GM19238 (cell line): Measurements from ENCODE around the gene OGFOD3.
"Not testable (repeated sequence)": the region's sequence is repeated elsewhere in the genome, so short reads cannot be mapped to it uniquely, and the experiment has no call there.

ENCODE experiments used
- DNase-seq: peaks from one replicate; pipeline ENCODE4 v3.0.0; 2011; ENCODE audit warnings: low spot score; ENCODE audit not compliant: insufficient read length

OGFOD3 gene, protein sequence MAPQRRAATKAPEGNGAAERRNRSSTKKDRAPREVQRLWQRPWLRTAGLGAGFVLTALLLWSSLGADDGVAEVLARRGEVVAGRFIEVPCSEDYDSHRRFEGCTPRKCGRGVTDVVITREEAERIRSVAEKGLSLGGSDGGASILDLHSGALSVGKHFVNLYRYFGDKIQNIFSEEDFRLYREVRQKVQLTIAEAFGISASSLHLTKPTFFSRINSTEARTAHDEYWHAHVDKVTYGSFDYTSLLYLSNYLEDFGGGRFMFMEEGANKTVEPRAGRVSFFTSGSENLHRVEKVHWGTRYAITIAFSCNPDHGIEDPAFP

DNA sequence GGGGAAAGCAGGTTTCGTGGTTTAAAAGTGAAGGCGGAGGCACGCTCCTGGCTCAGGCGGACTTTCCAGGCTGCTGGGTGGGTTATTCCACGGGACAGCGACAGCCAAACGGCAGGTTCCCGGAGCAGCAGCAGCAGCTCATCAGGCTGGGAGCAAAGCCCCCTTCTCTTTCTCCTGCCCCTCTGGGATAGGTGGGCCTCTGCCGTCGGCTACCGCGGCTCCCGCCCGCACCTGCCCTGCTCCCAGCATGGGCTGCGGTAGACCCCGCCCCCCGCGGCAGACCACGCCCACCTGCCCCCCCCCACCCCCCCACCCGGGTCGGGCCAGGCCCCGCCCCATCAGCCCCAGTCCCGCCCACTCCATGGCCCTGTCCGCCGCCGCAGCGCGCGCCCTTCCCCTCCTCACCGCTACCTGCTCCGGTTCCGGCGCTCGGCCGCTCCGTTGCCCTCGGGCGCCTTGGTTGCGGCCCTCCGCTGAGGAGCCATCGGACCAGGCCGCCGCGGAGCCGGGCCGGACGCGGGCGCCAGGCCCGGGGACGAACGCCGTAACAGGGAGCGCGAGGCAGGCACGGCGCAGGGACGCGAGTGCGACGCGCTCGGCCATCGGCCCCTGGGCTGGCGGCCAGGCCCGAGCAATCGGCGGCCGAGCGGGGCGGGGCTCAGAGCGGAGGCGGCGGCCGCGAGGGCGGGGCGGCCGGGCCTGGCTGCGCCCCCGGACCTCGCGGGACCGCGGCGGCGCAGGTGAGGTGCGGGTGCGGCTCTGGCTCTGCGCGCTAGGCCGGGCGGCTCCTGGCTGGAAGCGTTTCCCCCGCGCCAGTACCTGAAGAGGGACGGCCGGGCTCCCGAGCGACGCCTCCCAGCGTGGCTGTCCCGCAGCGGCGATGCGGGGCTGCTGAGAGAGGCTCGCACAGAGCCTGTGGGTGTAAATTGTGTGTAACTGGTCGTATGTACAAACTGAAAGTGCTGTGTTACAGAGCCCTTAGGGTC lies at the start of gene OGFOD3, which contains the start of gene HEXD:
TSS of gene OGFOD3 (minus strand) at position 586 of the 986 bp plus-strand sequence. CDS start at position 485, 101 bp downstream.
TSS of gene HEXD (plus strand) at position 347 of the 986 bp plus-strand sequence. CDS start 1,453 bp downstream, outside the sequence.
- DNase-seq, result peak; percentile 93

DNA sequence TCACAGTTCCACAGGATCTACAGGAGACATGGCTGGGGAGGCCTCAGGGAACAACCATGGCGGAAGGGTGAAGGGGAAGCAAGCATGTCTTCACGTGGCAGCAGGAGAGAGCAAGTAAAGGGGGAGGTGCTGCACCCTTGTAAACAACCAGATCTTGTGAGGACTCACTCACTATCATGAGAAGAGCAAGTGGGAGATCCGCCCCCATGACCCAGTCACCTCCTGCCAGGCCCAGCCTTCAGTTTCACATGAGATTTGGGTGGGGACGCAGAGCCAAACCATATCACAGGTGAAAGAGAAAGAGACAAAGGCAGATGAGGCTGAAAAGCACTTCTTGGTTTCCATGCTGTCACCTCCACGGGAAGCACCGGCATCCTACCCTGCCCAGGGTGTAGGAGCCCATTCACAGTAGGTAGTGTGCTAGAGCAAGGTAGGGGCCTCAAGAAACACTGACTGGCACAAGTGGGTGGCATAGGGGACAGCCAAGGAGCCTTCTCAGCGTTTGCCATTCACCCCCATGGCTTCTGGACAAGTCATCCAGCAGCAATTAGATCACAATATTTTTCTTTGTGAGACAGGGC lies 46.7 kb upstream of the OGFOD3 start:
- no peak for DNase-seq

DNA sequence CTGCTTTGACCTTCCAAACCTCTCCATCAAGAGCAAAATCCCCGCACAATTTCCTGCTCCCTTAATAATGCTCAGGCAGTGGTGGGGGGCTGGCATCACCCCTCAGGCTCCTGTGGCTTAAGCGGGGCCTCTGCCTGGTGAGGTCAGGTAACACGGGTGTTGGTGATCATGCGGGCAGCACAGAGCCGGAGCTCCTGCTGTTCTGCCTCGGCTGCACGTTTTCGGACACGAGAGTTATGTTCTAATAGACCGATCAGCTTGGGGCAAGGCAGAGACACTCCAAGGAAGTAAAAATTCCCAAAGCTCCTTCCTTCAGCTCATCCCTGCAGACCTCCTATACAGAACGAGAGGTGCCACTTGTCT lies 46.2 kb upstream of the OGFOD3 start:
- no peak for DNase-seq

DNA sequence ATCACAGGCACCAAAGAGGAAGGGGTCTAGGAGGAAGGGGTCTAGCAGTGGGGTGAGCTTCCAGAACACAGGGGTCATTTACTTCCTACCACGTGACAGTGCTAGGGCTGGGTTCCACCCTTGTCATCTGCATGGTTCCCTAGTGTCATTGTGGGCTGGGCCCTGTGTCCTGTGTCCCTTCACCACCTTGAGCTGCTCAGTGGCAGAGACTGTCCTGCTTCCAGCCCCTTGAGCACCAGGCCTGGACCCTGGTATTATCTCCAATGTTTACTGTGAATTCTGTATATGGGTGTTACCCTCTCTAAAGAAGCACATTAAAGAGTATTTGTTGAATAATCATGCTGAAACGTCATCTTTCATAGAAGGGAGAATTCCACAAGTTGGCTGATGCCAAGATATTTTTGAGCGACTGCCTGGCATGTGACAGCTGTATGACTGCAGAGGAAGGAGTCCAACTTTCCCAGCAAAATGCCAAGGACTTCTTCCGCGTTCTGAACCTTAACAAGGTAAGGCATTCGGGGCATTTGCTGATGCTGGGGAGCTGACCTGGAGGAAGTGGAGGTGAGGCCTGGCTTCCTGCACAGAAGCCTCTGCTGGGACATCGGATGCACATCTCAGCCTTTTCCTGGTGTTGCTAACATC lies 45.7 kb upstream of the OGFOD3 start:
- no peak for DNase-seq

DNA sequence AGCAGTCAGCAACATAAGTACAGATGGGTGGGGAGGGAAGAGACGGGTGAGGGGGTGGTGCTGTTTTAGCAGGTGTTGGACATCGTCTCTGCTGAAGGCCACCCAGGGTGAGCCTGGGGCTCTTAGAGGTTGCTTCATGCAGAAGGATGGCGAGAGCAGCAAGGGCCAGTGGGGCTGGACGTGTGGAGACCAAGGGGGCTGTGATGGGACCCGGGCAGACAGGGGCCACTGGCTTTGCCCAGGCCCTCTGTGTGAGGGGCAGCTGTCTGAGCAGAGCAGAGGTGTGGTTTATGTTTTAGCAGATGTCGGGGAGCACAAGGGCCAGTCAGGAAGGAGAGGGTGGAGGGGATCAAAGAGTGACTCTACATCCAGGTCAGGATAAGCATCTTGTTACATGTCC lies 45.0 kb upstream of the OGFOD3 start:
- no peak for DNase-seq

DNA sequence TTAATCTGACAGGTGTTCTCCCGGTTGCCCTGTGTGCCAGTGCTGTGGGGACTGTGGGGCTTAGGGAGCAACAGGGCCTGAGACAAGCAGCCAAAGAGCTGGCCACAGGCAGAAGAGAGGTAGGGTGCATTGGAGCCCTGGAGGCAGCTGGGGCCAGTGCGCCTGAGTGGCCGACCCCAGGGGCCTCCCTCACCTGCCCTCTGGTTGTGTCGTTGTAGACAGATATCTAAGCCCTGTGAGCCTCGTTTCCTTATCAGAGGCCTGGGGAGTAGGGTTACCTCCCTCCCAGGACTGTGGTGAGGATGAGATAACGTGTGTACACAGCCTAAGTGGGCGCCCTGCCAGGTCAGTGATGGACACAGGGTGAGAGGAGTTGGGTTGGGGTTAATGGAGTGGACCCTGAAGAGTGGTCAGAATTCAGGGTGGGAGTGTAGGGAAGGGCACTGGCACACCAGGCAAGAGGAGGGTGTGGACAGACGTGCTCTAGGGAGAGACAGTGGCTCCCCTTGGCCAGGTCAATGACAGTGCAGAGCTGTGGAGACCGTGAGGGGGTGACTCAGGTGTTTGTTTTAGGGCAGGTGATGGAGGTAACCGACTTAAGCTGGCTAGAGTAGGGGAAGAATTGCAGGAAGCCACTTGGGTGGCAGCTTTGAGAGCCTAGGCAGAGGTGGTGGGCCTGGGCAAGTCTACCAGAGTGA lies 43.6 kb upstream of the OGFOD3 start:
- no peak for DNase-seq

GRCh38 chr17:82459936-82460335 lies 41.5 kb upstream of the OGFOD3 start:
- not testable (repeated sequence) for DNase-seq

DNA sequence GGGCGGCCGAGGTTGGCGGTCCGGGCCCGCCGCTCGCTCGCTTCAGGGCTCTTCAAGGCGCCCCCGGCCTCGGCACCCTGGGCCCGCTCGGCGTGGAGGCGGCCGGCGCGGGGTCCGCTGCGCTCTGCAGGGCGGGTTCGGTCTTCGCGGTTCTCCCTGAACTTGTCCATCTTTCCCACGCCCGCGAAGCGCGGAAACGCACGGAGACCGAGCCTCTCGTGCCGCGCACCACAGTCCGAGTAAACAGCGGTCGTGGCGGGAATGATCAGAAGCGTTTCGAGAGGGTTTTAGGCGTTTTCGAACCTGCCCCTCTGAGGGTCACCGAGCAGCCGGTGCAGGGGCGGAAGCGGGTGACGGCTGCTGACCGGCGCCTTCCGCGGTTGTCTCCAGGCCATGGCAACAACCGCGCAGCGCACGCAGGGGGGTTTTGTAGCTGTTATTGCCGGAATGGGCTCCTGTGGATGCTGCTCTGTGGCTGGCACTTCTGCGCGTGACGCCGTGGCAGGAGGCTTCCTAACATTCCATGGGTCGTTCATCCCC lies 40.6 kb upstream of the OGFOD3 start:
- DNase-seq, result no peak

- DNase-seq, result peak; percentile 99
These were observed 39.9 kb upstream of the OGFOD3 start, which contains the start of gene NARF for GRCh38 chr17:82458179-82458884. NARF (plus strand) TSS chr17:82458741; CDS start chr17:82458804, 63 bp downstream.

GRCh38 chr17:82457929-82458178 lies 39.5 kb upstream of the OGFOD3 start:
- no peak for DNase-seq

DNA sequence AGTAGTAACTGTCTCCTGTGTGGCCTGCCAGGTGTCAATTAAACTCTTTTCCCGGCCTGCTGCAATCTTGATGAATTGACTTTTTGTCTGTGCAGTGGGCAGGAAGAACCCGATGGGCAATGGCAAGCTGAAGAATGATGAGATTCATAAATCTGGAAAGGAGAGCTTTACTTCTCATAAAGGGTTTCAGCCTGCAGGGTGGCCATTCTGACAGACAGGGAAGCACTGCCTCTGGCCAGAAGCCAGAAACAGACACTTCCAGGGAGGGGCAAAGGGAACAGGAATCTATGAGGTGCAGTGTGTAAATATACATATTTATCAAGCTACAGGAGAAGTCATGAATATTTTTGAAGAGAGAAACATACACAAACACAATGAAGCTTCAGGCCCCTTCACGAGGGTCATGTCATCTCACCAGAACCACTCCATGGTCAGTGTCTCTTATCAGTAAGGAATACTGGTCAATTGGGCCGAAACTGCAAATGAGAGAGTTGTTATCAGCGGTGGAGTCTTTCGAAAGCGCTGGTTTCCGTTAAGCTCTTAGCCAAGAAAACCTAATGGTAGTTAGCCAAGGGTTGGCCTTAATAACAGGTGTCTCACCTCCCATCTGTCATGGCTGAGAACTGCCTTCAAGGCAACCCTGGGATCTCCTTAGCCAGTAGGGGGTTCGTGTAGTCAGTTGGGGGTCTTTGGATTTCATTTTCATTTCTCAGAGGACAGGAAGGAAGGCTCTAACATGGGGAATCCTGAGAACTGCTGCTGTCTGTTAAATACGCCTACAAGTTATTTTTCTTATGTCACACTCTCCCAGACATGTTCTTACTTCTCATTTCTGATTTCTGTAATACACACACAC lies 38.9 kb upstream of the OGFOD3 start:
- no peak for DNase-seq

GRCh38 chr17:82453706-82454105 lies 35.3 kb upstream of the OGFOD3 start:
- not testable (repeated sequence) for DNase-seq

DNA sequence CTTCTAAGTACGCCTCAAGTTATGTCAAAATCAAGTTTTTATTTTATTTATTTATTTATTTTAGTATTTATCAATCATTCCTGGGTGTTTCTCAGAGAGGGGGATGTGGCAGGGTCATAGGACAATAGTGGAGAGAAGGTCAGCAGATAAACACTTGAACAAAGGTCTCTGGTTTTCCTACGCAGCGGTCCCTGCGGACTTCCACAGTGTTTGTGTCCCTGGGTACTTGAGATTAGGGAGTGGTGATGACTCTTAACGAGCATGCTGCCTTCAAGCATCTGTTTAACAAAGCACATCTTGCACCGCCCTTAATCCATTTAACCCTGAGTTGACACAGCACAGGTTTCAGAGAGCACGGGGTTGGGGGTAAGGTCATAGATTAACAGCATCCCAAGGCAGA lies 34.8 kb upstream of the OGFOD3 start:
- not testable (repeated sequence) for DNase-seq

- DNase-seq, result no peak
These were observed 33.8 kb upstream of the OGFOD3 start for GRCh38 chr17:82452162-82452561.

GRCh38 chr17:82450357-82451106 lies 32.1 kb upstream of the OGFOD3 start, which contains the start of gene CYBC1:
CYBC1 (minus strand) TSS chr17:82450752; CDS start chr17:82449254, 1,498 bp downstream.
- peak; percentile 86 for DNase-seq

- DNase-seq, result no peak
These were observed 31.5 kb upstream of the OGFOD3 start for GRCh38 chr17:82449883-82450356.

GRCh38 chr17:82449131-82449882 lies 30.9 kb upstream of the OGFOD3 start:
- DNase-seq, result peak; percentile 78
